ENCODE results near the gene FAM78A. TPM values are rescaled to one million over a fixed set of nuclear protein-coding genes. Genes with fewer than 3 reads are reported as not detected.
A peak's percentile ranks its signal among the peaks of the same experiment; 100 is the strongest.

The FAM78A gene
- total RNA-seq, 1 donor from 2014 or later: 55.1 TPM

- intact Hi-C loops (cut with micrococcal nuclease): no loop called here
Measured at GRCh38 chr9:131237291-131237690, 39.0 kb downstream of the FAM78A start.

GRCh38 chr9:131236761-131237160 lies 39.5 kb downstream of the FAM78A start:
- Mint-ChIP-seq H3K36me3 (ENCODE audit: low read depth) (peaks cover 34% of the 10 kb centered on the region), H3K27me3 (no peaks in the 10 kb centered on the region), H3K9me3 (no peaks in the 10 kb centered on the region), H3K4me3 (no peak overlapping the region), H3K27ac (peak overlapping the region; percentile 45), H3K4me1 (peaks cover 36% of the 10 kb centered on the region)
- DNase-seq: no peak
- intact Hi-C loops (cut with micrococcal nuclease): no loop called here

More at GRCh38 chr9:131237291-131237690, 39.0 kb downstream of the FAM78A start:
- H3K4me3 Mint-ChIP-seq: peak overlapping the region; percentile 48
- no peak for DNase-seq
- H3K36me3 Mint-ChIP-seq (ENCODE audit: low read depth): peaks cover 30% of the 10 kb centered on the region
- no peaks in the 10 kb centered on the region for H3K27me3 Mint-ChIP-seq
- peak overlapping the region; percentile 93 for H3K27ac Mint-ChIP-seq
- H3K9me3 Mint-ChIP-seq: no peaks in the 10 kb centered on the region
- H3K4me1 Mint-ChIP-seq: peaks cover 34% of the 10 kb centered on the region

- H3K4me3 Mint-ChIP-seq: no peak overlapping the region
- intact Hi-C loops (cut with micrococcal nuclease): no loop called here
- H3K36me3 Mint-ChIP-seq (ENCODE audit: low read depth): peaks cover 38% of the 10 kb centered on the region
- H3K27me3 Mint-ChIP-seq: no peaks in the 10 kb centered on the region
- peak; percentile 56 for DNase-seq
- H3K27ac Mint-ChIP-seq: peak overlapping the region; percentile 45
- no peaks in the 10 kb centered on the region for H3K9me3 Mint-ChIP-seq
- peaks cover 34% of the 10 kb centered on the region for H3K4me1 Mint-ChIP-seq
Measured at GRCh38 chr9:131236161-131236560, 40.1 kb downstream of the FAM78A start.

GRCh38 chr9:131235480-131235851 lies 40.8 kb downstream of the FAM78A start:
- no peak overlapping the region for H3K27ac Mint-ChIP-seq

GRCh38 chr9:131234799-131235479 lies 41.4 kb downstream of the FAM78A start:
- no peak overlapping the region for H3K4me3 Mint-ChIP-seq
- H3K4me1 Mint-ChIP-seq: peaks cover 34% of the 10 kb centered on the region
- peak; percentile 54 for DNase-seq
- H3K36me3 Mint-ChIP-seq (ENCODE audit: low read depth): peaks cover 47% of the 10 kb centered on the region
- H3K27me3 Mint-ChIP-seq: no peaks in the 10 kb centered on the region
- intact Hi-C loops (cut with micrococcal nuclease): no loop called here
- no peak overlapping the region for H3K27ac Mint-ChIP-seq
- no peaks in the 10 kb centered on the region for H3K9me3 Mint-ChIP-seq

More at GRCh38 chr9:131235480-131235851, 40.8 kb downstream of the FAM78A start:
- Mint-ChIP-seq H3K36me3 (ENCODE audit: low read depth) (peaks cover 42% of the 10 kb centered on the region), H3K4me3 (no peak overlapping the region), H3K27me3 (no peaks in the 10 kb centered on the region), H3K4me1 (peaks cover 34% of the 10 kb centered on the region), H3K9me3 (no peaks in the 10 kb centered on the region)
- no peak for DNase-seq
- intact Hi-C loops (cut with micrococcal nuclease): no loop called here

- intact Hi-C loops (cut with micrococcal nuclease): no loop called here
- H3K36me3 Mint-ChIP-seq (ENCODE audit: low read depth): peaks cover 49% of the 10 kb centered on the region
- H3K27me3 Mint-ChIP-seq: no peaks in the 10 kb centered on the region
- no peak overlapping the region for H3K4me3 Mint-ChIP-seq
- H3K4me1 Mint-ChIP-seq: peaks cover 30% of the 10 kb centered on the region
- H3K9me3 Mint-ChIP-seq: no peaks in the 10 kb centered on the region
- H3K27ac Mint-ChIP-seq: peak overlapping the region; percentile 86
- DNase-seq: peak; percentile 63
Measured at GRCh38 chr9:131233995-131234394, 42.3 kb downstream of the FAM78A start.

GRCh38 chr9:131233556-131233955 lies 42.8 kb downstream of the FAM78A start:
- DNase-seq: no peak
- H3K4me1 Mint-ChIP-seq: peaks cover 29% of the 10 kb centered on the region
- H3K27ac Mint-ChIP-seq: peak overlapping the region; percentile 86
- intact Hi-C loops (cut with micrococcal nuclease): no loop called here
- no peaks in the 10 kb centered on the region for H3K27me3 Mint-ChIP-seq
- H3K9me3 Mint-ChIP-seq: no peaks in the 10 kb centered on the region
- H3K4me3 Mint-ChIP-seq: no peak overlapping the region
- peaks cover 51% of the 10 kb centered on the region for H3K36me3 Mint-ChIP-seq (ENCODE audit: low read depth)

GRCh38 chr9:131228988-131229387 lies 47.3 kb downstream of the FAM78A start:
- Mint-ChIP-seq H3K9me3 (no peaks in the 10 kb centered on the region), H3K4me1 (peaks cover 16% of the 10 kb centered on the region), H3K36me3 (ENCODE audit: low read depth) (peaks cover 40% of the 10 kb centered on the region), H3K4me3 (no peak overlapping the region), H3K27ac (no peak overlapping the region), H3K27me3 (no peaks in the 10 kb centered on the region)
- intact Hi-C loops (cut with micrococcal nuclease): no loop called here
- no peak for DNase-seq

GRCh38 chr9:131227959-131228460 lies 48.3 kb downstream of the FAM78A start:
- no peak for DNase-seq
- no peak overlapping the region for H3K27ac Mint-ChIP-seq
- no peak overlapping the region for H3K4me3 Mint-ChIP-seq
- H3K27me3 Mint-ChIP-seq: no peaks in the 10 kb centered on the region
- no peaks in the 10 kb centered on the region for H3K9me3 Mint-ChIP-seq
- peaks cover 35% of the 10 kb centered on the region for H3K36me3 Mint-ChIP-seq (ENCODE audit: low read depth)
- peaks cover 9% of the 10 kb centered on the region for H3K4me1 Mint-ChIP-seq
- intact Hi-C loops (cut with micrococcal nuclease): no loop called here

- H3K27ac Mint-ChIP-seq: no peak overlapping the region
- DNase-seq: no peak
- H3K36me3 Mint-ChIP-seq (ENCODE audit: low read depth): peaks cover 35% of the 10 kb centered on the region
- intact Hi-C loops (cut with micrococcal nuclease): no loop called here
- no peaks in the 10 kb centered on the region for H3K27me3 Mint-ChIP-seq
- no peaks in the 10 kb centered on the region for H3K9me3 Mint-ChIP-seq
- H3K4me1 Mint-ChIP-seq: peaks cover 7% of the 10 kb centered on the region
- H3K4me3 Mint-ChIP-seq: no peak overlapping the region
Measured at GRCh38 chr9:131227112-131227958, 49.0 kb downstream of the FAM78A start.

- Mint-ChIP-seq H3K36me3 (ENCODE audit: low read depth) (peaks cover 31% of the 10 kb centered on the region), H3K27me3 (no peaks in the 10 kb centered on the region), H3K9me3 (no peaks in the 10 kb centered on the region), H3K4me3 (no peak overlapping the region), H3K27ac (no peak overlapping the region), H3K4me1 (peaks cover 5% of the 10 kb centered on the region)
- DNase-seq: no peak
- intact Hi-C loops (cut with micrococcal nuclease): no loop called here
Measured at GRCh38 chr9:131226226-131226625, 50.1 kb downstream of the FAM78A start.

- Mint-ChIP-seq H3K36me3 (ENCODE audit: low read depth) (peaks cover 22% of the 10 kb centered on the region), H3K27me3 (no peaks in the 10 kb centered on the region), H3K27ac (no peak overlapping the region), H3K4me3 (no peak overlapping the region), H3K4me1 (peaks cover 9% of the 10 kb centered on the region), H3K9me3 (no peaks in the 10 kb centered on the region)
- intact Hi-C loops (cut with micrococcal nuclease): no loop called here
- DNase-seq: no peak
Measured at GRCh38 chr9:131222460-131222859, 53.9 kb downstream of the FAM78A start.

- Mint-ChIP-seq H3K4me1 (peaks cover 5% of the 10 kb centered on the region), H3K9me3 (no peaks in the 10 kb centered on the region), H3K4me3 (no peak overlapping the region), H3K36me3 (ENCODE audit: low read depth) (peaks cover 27% of the 10 kb centered on the region), H3K27me3 (no peaks in the 10 kb centered on the region), H3K27ac (no peak overlapping the region)
- intact Hi-C loops (cut with micrococcal nuclease): no loop called here
- DNase-seq: no peak
Measured at GRCh38 chr9:131220485-131220884, 55.8 kb downstream of the FAM78A start.

- Mint-ChIP-seq H3K9me3 (no peaks in the 10 kb centered on the region), H3K27ac (no peak overlapping the region), H3K4me3 (no peak overlapping the region), H3K4me1 (peaks cover 10% of the 10 kb centered on the region), H3K36me3 (ENCODE audit: low read depth) (peaks cover 36% of the 10 kb centered on the region), H3K27me3 (no peaks in the 10 kb centered on the region)
- DNase-seq: no peak
- intact Hi-C loops (cut with micrococcal nuclease): no loop called here
Measured at GRCh38 chr9:131218370-131218769, 57.9 kb downstream of the FAM78A start.

Data from activated CD4-positive, alpha-beta T cell treated with anti-CD3 and anti-CD28 coated beads, Interleukin-2, amount 10 ng/mL, durations not matched to agents 24 days and 14 days (primary cell).